H9 (cell line): Measurements from ENCODE around the gene SERF2. TPM values are rescaled to one million over a fixed set of nuclear protein-coding genes. Genes with fewer than 3 reads are reported as not detected.

Source experiments
- DNase-seq: peaks from one replicate; pipeline ENCODE4 v3.0.0-alpha.2; 2017
- H2AFZ ChIP-seq: one replicate; pipeline ENCODE4 v1.6.1; 2013; ENCODE audit warnings: mild to moderate bottlenecking, low read length, control low read depth, moderate library complexity
- H2AK5ac ChIP-seq: 2 replicates; pipeline ENCODE4 v1.6.1; 2013; ENCODE audit warnings: low read length, control low read depth, mixed read lengths; ENCODE audit not compliant: insufficient read length
- H2BK120ac ChIP-seq: one replicate; pipeline ENCODE4 v1.6.1; 2013; ENCODE audit warnings: low read depth, mild to moderate bottlenecking, low read length, control low read depth, inconsistent platforms; ENCODE audit not compliant: poor library complexity, severe bottlenecking
- H2BK12ac ChIP-seq: 2 replicates; pipeline ENCODE4 v1.6.1; 2013; ENCODE audit warnings: low read length, control low read depth, mixed read lengths, low read depth; ENCODE audit not compliant: insufficient read length
- H2BK15ac ChIP-seq: 2 replicates; pipeline ENCODE4 v1.6.1; 2013; ENCODE audit warnings: low read depth, low read length, control low read depth
- H2BK20ac ChIP-seq: one replicate; pipeline ENCODE4 v1.6.1; 2013; ENCODE audit warnings: low read depth, mild to moderate bottlenecking, low read length, control low read depth, inconsistent platforms; ENCODE audit not compliant: poor library complexity, severe bottlenecking
- H2BK5ac ChIP-seq: 2 replicates; pipeline ENCODE4 v1.6.1; 2013; ENCODE audit warnings: low read length, control low read depth, mixed read lengths; ENCODE audit not compliant: insufficient read length
- H3K14ac ChIP-seq: 2 replicates; pipeline ENCODE4 v1.6.1; 2013; ENCODE audit warnings: low read length, control low read depth; ENCODE audit not compliant: insufficient read depth
- H3K18ac ChIP-seq: 2 replicates; pipeline ENCODE4 v1.6.1; 2013; ENCODE audit warnings: low read depth, mild to moderate bottlenecking, mixed read lengths, low read length, control low read depth; ENCODE audit not compliant: insufficient read length
- H3K23ac ChIP-seq: 2 replicates; pipeline ENCODE4 v1.6.1; 2013; ENCODE audit warnings: low read length, control low read depth, mixed read lengths, low read depth; ENCODE audit not compliant: insufficient read length
- H3K23me2 ChIP-seq: 2 replicates; pipeline ENCODE4 v1.6.1; 2013; ENCODE audit warnings: low read depth, mild to moderate bottlenecking, mixed read lengths, low read length, control low read depth; ENCODE audit not compliant: insufficient read length, poor library complexity, severe bottlenecking
- H3K27ac ChIP-seq: 2 replicates; pipeline ENCODE4 v1.5.1; 2013; ENCODE audit warnings: low read length, control low read depth, mixed read lengths, low read depth; ENCODE audit not compliant: insufficient read length
- H3K27me3 ChIP-seq: 2 replicates; pipeline ENCODE4 v1.6.1; 2013; ENCODE audit warnings: low read length, control low read depth, inconsistent platforms; ENCODE audit not compliant: insufficient read depth
- H3K4ac ChIP-seq: 2 replicates; pipeline ENCODE4 v1.6.1; 2013; ENCODE audit warnings: low read depth, mild to moderate bottlenecking, control low read depth, inconsistent platforms, low read length, moderate library complexity
- H3K4me1 ChIP-seq: 2 replicates; pipeline ENCODE4 v1.6.1; 2013; ENCODE audit warnings: low read length, control low read depth, inconsistent platforms; ENCODE audit not compliant: insufficient read depth
- H3K4me2 ChIP-seq: 2 replicates; pipeline ENCODE4 v1.6.1; 2013; ENCODE audit warnings: low read length, control low read depth, mixed read lengths; ENCODE audit not compliant: insufficient read length, insufficient read depth
- H3K56ac ChIP-seq: 2 replicates; pipeline ENCODE4 v1.6.1; 2013; ENCODE audit warnings: low read depth, mild to moderate bottlenecking, mixed read lengths, low read length, control low read depth; ENCODE audit not compliant: insufficient read length
- H3K79me1 ChIP-seq: 2 replicates; pipeline ENCODE4 v1.6.1; 2013; ENCODE audit warnings: low read depth, mild to moderate bottlenecking, moderate library complexity, low read length, control low read depth, inconsistent platforms; ENCODE audit not compliant: insufficient read depth, poor library complexity, severe bottlenecking
- H3K79me2 ChIP-seq: 2 replicates; pipeline ENCODE4 v1.6.1; 2013; ENCODE audit warnings: low read length, control low read depth, inconsistent platforms; ENCODE audit not compliant: insufficient read depth
- H3K9ac ChIP-seq: 2 replicates; pipeline ENCODE4 v1.6.1; 2013; ENCODE audit warnings: low read length, control low read depth, mixed read lengths; ENCODE audit not compliant: insufficient read length; ENCODE audit errors: extremely low read depth
- H3K9me3 ChIP-seq: one replicate; pipeline ENCODE4 v1.6.1; 2013; ENCODE audit warnings: low read depth, low read length, inconsistent platforms; ENCODE audit not compliant: control insufficient read depth
- H3T11ph ChIP-seq: one replicate; pipeline ENCODE4 v1.6.1; 2013; ENCODE audit warnings: mild to moderate bottlenecking, low read length, control low read depth, inconsistent platforms
- H4K20me1 ChIP-seq: one replicate; pipeline ENCODE4 v1.6.1; 2013; ENCODE audit not compliant: control insufficient read depth, insufficient read length, insufficient read depth
- H4K5ac ChIP-seq: 2 replicates; pipeline ENCODE4 v1.6.1; 2013; ENCODE audit warnings: low read depth, mild to moderate bottlenecking, mixed read lengths, low read length, control low read depth; ENCODE audit not compliant: insufficient read length
- H4K8ac ChIP-seq: replicated peaks from 2 replicates; pipeline ENCODE4 v1.6.1; 2013; ENCODE audit warnings: low read length, control low read depth, mixed read lengths, low read depth; ENCODE audit not compliant: insufficient read length
- H4K91ac ChIP-seq: 2 replicates; pipeline ENCODE4 v1.6.1; 2013; ENCODE audit warnings: low read depth, mild to moderate bottlenecking, moderate library complexity, mixed read lengths, low read length, control low read depth; ENCODE audit not compliant: insufficient read length
- H3K27ac Mint-ChIP-seq, 3 experiments: 2 replicates in 2 of 3; 3 replicates in 1 of 3; pipeline ENCODE4 v1.8.0; 2020 to 2021; ENCODE audit warnings: mixed read lengths in 3 of 3, mild to moderate bottlenecking in 1 of 3, moderate library complexity in 1 of 3
- H3K27me3 Mint-ChIP-seq: 2 replicates; pipeline ENCODE4 v1.8.0; 2021; ENCODE audit warnings: low read depth, mild to moderate bottlenecking, moderate library complexity, mixed read lengths
- H3K36me3 Mint-ChIP-seq, 3 experiments: 2 replicates in 2 of 3; 3 replicates in 1 of 3; pipeline ENCODE4 v1.8.0; 2020 to 2021; ENCODE audit warnings: low read depth in 3 of 3, mixed read lengths in 3 of 3; ENCODE audit not compliant: insufficient read depth in 1 of 3
- H3K4me1 Mint-ChIP-seq, 2 experiments: 2 replicates each; pipeline ENCODE4 v1.8.0; 2020; ENCODE audit warnings: mixed read lengths in 2 of 2
- H3K4me3 Mint-ChIP-seq, 2 experiments: 2 replicates in 1 of 2; 3 replicates in 1 of 2; pipeline ENCODE4 v1.8.0; 2020 to 2021; ENCODE audit warnings: mild to moderate bottlenecking in 2 of 2, mixed read lengths in 2 of 2, moderate library complexity in 1 of 2
- H3K9me3 Mint-ChIP-seq, 2 experiments: 2 replicates in 1 of 2; 3 replicates in 1 of 2; pipeline ENCODE4 v1.8.0; 2020; ENCODE audit warnings: mild to moderate bottlenecking in 2 of 2, mixed read lengths in 2 of 2, moderate library complexity in 1 of 2
- WGBS: extraction: QIAGEN DNeasy Blood & Tissue Kit; methylation state at CpG from one replicate; pipeline ENCODE4 v1.1.7; 2013; ENCODE audit warnings: missing lambda C conversion rate, low lambda C conversion rate, mixed read lengths; ENCODE audit not compliant: insufficient read length; ENCODE audit errors: extremely low coverage; 5-methylcytosine and 5-hydroxymethylcytosine counted together
- total RNA-seq: library from RNA; stranded (reverse); gene quantifications from 2 replicates; pipeline ENCODE4 v1.2.1, GENCODE V29; 2021
- TF ChIP-seq, protein P1 (sequence below): fragments of 200-600 bp; sonication (generic); conservative IDR thresholded peaks from 3 replicates; pipeline ENCODE4 v1.8.0; 2021; ENCODE audit warnings: antibody characterized with exemption, mild to moderate bottlenecking

SERF2 gene
- total RNA-seq, 1 experiment from 2014 or later: 819 TPM

DNA sequence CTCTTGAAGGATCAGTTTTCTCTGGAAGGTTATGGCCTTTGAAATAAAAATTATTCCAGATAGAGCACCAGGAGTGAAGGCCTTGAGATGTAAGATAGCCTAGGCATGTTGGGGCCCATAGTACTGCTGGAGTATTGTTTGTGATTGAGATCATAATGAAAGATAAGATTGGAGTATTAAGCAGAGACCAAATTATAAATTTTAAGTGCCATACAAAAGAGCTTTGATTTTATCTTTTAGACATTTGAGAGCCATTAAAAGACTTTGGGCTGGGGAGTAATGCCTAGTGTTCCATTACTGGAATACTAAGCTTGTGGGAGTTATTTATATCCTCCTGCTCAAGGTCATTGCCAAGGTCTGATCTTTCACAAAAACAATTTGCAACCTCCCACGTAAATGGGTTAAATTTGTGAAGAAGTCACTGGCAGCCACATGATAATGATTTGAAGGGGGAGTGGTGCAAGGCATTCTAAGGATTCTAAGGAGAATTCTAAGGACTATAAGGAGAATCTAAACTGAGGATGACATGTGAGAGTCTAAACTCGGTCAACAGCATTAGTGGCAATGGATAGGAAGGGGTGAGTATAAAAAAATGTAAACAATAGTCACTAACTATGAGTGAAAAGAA is 28.2 kb upstream of the SERF2 start:
- H3K9me3 Mint-ChIP-seq: no peaks in the 10 kb centered on the region
- no peak overlapping the region for H3K9ac ChIP-seq
- H3K79me2 ChIP-seq: no peaks in the 10 kb centered on the region
- no peak overlapping the region for H2BK120ac ChIP-seq
- no peak overlapping the region for H4K5ac ChIP-seq
- H3K27ac ChIP-seq: no peak overlapping the region
- H3T11ph ChIP-seq: no peak overlapping the region
- no peak overlapping the region for H2BK15ac ChIP-seq
- no peak overlapping the region for H3K4me3 Mint-ChIP-seq
- H4K8ac ChIP-seq: no peak overlapping the region
- no peak overlapping the region for H2BK12ac ChIP-seq
- no peak overlapping the region for H2AK5ac ChIP-seq
- no peaks in the 10 kb centered on the region for H3K27me3 Mint-ChIP-seq
- H3K79me1 ChIP-seq: peaks cover 5% of the 10 kb centered on the region
- no peak overlapping the region for H2BK5ac ChIP-seq
- no peaks in the 10 kb centered on the region for H3K27me3 ChIP-seq
- no peak overlapping the region for H2AFZ ChIP-seq
- no peaks in the 10 kb centered on the region for H3K23me2 ChIP-seq
- no peak overlapping the region for H3K4me2 ChIP-seq
- no peak overlapping the region for H3K27ac Mint-ChIP-seq
- no peak overlapping the region for H3K56ac ChIP-seq
- H4K91ac ChIP-seq: no peak overlapping the region
- H3K4me1 ChIP-seq: no peaks in the 10 kb centered on the region
- H3K9me3 ChIP-seq: no peaks in the 10 kb centered on the region
- H4K20me1 ChIP-seq: no peaks in the 10 kb centered on the region
- no peaks in the 10 kb centered on the region for H3K4me1 Mint-ChIP-seq
- no peak overlapping the region for H3K23ac ChIP-seq
- no peak for DNase-seq
- H3K18ac ChIP-seq: no peak overlapping the region
- peaks cover 61 to 93% (median 75%) of the 10 kb centered on the region in 3 experiments; a peak in 6 of 7 replicates for H3K36me3 Mint-ChIP-seq
- WGBS: no CpG with 5 or more reads among the region's 2 CpGs
- TF ChIP-seq, protein P1, sequence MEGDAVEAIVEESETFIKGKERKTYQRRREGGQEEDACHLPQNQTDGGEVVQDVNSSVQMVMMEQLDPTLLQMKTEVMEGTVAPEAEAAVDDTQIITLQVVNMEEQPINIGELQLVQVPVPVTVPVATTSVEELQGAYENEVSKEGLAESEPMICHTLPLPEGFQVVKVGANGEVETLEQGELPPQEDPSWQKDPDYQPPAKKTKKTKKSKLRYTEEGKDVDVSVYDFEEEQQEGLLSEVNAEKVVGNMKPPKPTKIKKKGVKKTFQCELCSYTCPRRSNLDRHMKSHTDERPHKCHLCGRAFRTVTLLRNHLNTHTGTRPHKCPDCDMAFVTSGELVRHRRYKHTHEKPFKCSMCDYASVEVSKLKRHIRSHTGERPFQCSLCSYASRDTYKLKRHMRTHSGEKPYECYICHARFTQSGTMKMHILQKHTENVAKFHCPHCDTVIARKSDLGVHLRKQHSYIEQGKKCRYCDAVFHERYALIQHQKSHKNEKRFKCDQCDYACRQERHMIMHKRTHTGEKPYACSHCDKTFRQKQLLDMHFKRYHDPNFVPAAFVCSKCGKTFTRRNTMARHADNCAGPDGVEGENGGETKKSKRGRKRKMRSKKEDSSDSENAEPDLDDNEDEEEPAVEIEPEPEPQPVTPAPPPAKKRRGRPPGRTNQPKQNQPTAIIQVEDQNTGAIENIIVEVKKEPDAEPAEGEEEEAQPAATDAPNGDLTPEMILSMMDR: no peak
- H3K4ac ChIP-seq: no peak overlapping the region
- no peak overlapping the region for H2BK20ac ChIP-seq
- H3K14ac ChIP-seq: no peak overlapping the region
